MM.1S (cell line): ENCODE data around the gene ATIC.

Experiments used
- CTCF ChIP-seq: fragments of 300-600 bp; sonication (generic); IDR thresholded peaks from 2 replicates; pipeline ENCODE4 v1.5.1; 2016; ENCODE audit warnings: antibody characterized with exemption, low read length, mixed read lengths
- EZH2 ChIP-seq: fragments of 300-600 bp; sonication (generic); optimal IDR thresholded peaks from 2 replicates; pipeline ENCODE3; 2017; ENCODE audit warnings: low read depth, mild to moderate bottlenecking, antibody characterized with exemption, low read length, mixed read lengths
- EZH2phosphoT487 ChIP-seq: fragments of 300-600 bp; sonication (generic); IDR thresholded peaks from 2 replicates; pipeline ENCODE4 v1.6.1; 2018; ENCODE audit warnings: antibody characterized with exemption, low read length

DNA sequence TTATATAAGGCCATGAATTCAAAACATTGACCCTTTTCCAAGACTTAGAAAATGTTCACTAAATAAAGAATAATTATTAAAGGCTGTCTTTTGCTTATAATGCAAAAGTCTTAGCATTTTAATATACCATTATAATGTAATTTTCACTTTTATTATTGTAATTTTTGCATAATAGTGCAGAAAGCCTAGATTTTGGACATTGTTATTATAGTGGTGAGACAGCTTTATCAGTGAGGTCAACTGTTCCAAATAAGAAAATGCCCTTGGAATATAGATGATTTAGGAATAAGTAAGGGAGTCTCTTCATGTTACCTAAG is 56.6 kb downstream of the ATIC start:
- TF ChIP-seq CTCF (no peak), EZH2 (no peak), EZH2phosphoT487 (no peak)
